ENCODE data around the gene THSD7B. TPM values are rescaled to one million over a fixed set of nuclear protein-coding genes. Genes with fewer than 3 reads are reported as not detected.
"Not testable (repeated sequence)": the region's sequence is repeated elsewhere in the genome, so short reads cannot be mapped to it uniquely, and the experiment has no call there.

THSD7B gene
- total and polyA plus RNA-seq, 2 experiments from 2014 or later = 0.86 to 3.8 TPM

GRCh38 chr2:136758504-136758903, 6.8 kb upstream of the THSD7B start:
- not testable (repeated sequence) for H3K4me1 ChIP-seq (ENCODE audit: insufficient read depth); ATAC-seq; H3K27ac ChIP-seq (ENCODE audit: low read depth); DNase-seq (ENCODE audit: low spot score); H2AFZ ChIP-seq; H3K4me1 Mint-ChIP-seq; H3K27ac Mint-ChIP-seq; H3K36me3 Mint-ChIP-seq (ENCODE audit: low read depth); H3F3A ChIP-seq (replicated peaks; ENCODE audit: low read depth); H3K9me3 Mint-ChIP-seq; H4K20me1 ChIP-seq (replicated peaks; ENCODE audit: insufficient read depth); H3K4me3 Mint-ChIP-seq; H3K4me3 ChIP-seq; H3K27me3 Mint-ChIP-seq (ENCODE audit: insufficient read depth, low read depth, poor library complexity); H3K4me2 ChIP-seq; H3K9me2 ChIP-seq (ENCODE audit: insufficient read depth); H3K36me3 ChIP-seq (ENCODE audit: insufficient read depth); H3K79me2 ChIP-seq (replicated peaks; ENCODE audit: insufficient read depth)
- H3K27me3 ChIP-seq (ENCODE audit: insufficient read depth) = peaks cover 12% of the 10 kb centered on the region

GRCh38 chr2:136764452-136765255, 691 bp upstream of the THSD7B start:
- Histone ChIP-seq H3K27ac (ENCODE audit: low read depth) (no peak overlapping the region), H3K4me2 (peak overlapping the region; percentile 97), H2AFZ (peak overlapping the region; percentile 99), H3K79me2 (replicated peaks; ENCODE audit: insufficient read depth) (no peaks in the 10 kb centered on the region), H3K9me2 (ENCODE audit: insufficient read depth) (no peaks in the 10 kb centered on the region), H3K36me3 (ENCODE audit: insufficient read depth) (no peaks in the 10 kb centered on the region), H3K27me3 (ENCODE audit: insufficient read depth) (peaks cover 70% of the 10 kb centered on the region), H3K4me3 (peak overlapping the region; percentile 80), H3K4me1 (ENCODE audit: insufficient read depth) (peaks cover 16% of the 10 kb centered on the region), H4K20me1 (replicated peaks; ENCODE audit: insufficient read depth) (peaks cover 3% of the 10 kb centered on the region; the same call in 1 of the 2 replicates), H3F3A (replicated peaks; ENCODE audit: low read depth) (no peaks in the 10 kb centered on the region)
- DNase-seq (ENCODE audit: low spot score) = peak; percentile 81
- Mint-ChIP-seq H3K27me3 (ENCODE audit: insufficient read depth, low read depth, poor library complexity) (peaks cover 36% of the 10 kb centered on the region), H3K27ac (no peak overlapping the region), H3K9me3 (no peaks in the 10 kb centered on the region), H3K4me3 (peak overlapping the region; percentile 87), H3K36me3 (ENCODE audit: low read depth) (no peaks in the 10 kb centered on the region), H3K4me1 (peaks cover 12% of the 10 kb centered on the region)
- peak; percentile 76 for ATAC-seq
- TF ChIP-seq CREB1 (CRISPR knock-in tag; IDR thresholded peaks at IDR 0.05; ENCODE audit: low read depth) (no peak), EZH2 (IDR thresholded peaks at IDR 0.05; ENCODE audit: low read depth, unreplicated experiment) (peak; percentile 65)

GRCh38 chr2:136766073-136766404, 694 bp downstream of the THSD7B start:
- TF ChIP-seq ZNF462 (CRISPR knock-in tag; IDR thresholded peaks at IDR 0.05) (no peak), EZH2 (IDR thresholded peaks at IDR 0.05; ENCODE audit: low read depth, unreplicated experiment) (peak; percentile 29), JUNB (IDR thresholded peaks at IDR 0.05; ENCODE audit: unreplicated experiment) (no peak), STAT1 (IDR thresholded peaks at IDR 0.05; ENCODE audit: unreplicated experiment) (no peak)
- peaks cover 12% of the 10 kb centered on the region for H3K4me1 Mint-ChIP-seq
- Histone ChIP-seq H4K20me1 (replicated peaks; ENCODE audit: insufficient read depth) (peaks cover 3% of the 10 kb centered on the region; the same call in 1 of the 2 replicates), H3K27ac (ENCODE audit: low read depth) (no peak overlapping the region), H3K79me2 (replicated peaks; ENCODE audit: insufficient read depth) (no peaks in the 10 kb centered on the region), H3K4me2 (peak overlapping the region; percentile 97), H3K36me3 (ENCODE audit: insufficient read depth) (no peaks in the 10 kb centered on the region), H3K4me1 (ENCODE audit: insufficient read depth) (peaks cover 21% of the 10 kb centered on the region), H2AFZ (peak overlapping the region; percentile 99), H3K4me3 (peak overlapping the region; percentile 80), H3K9me2 (ENCODE audit: insufficient read depth) (no peaks in the 10 kb centered on the region), H3K27me3 (ENCODE audit: insufficient read depth) (peaks cover 70% of the 10 kb centered on the region), H3F3A (replicated peaks; ENCODE audit: low read depth) (no peaks in the 10 kb centered on the region)
- H3K4me3 Mint-ChIP-seq = peak overlapping the region; percentile 87
- no peaks in the 10 kb centered on the region for H3K9me3 Mint-ChIP-seq
- peaks cover 36% of the 10 kb centered on the region for H3K27me3 Mint-ChIP-seq (ENCODE audit: insufficient read depth, low read depth, poor library complexity)
- no peak overlapping the region for H3K27ac Mint-ChIP-seq
- DNase-seq (ENCODE audit: low spot score) (peak; percentile 45), ATAC-seq (peak; percentile 14)
- no peaks in the 10 kb centered on the region for H3K36me3 Mint-ChIP-seq (ENCODE audit: low read depth)
